A673 (cell line): ENCODE measurements around the gene FNDC3B.

Experiments used
- EZH2 ChIP-seq: fragments of 200-600 bp; sonication (generic); IDR thresholded peaks from 2 replicates; pipeline ENCODE4 v1.6.1; 2017; ENCODE audit warnings: borderline replicate concordance, low read depth, mild to moderate bottlenecking, mixed read lengths, antibody characterized with exemption, low read length; ENCODE audit not compliant: poor library complexity, severe bottlenecking
- TF ChIP-seq, protein P1 (sequence below): fragments of 300-800, 200-600 bp; sonication (generic); conservative IDR thresholded peaks from 2 replicates; pipeline ENCODE4 v1.5.1; 2017; ENCODE audit warnings: low read depth, mild to moderate bottlenecking, antibody characterized with exemption, low read length, moderate library complexity, mixed read lengths

DNA sequence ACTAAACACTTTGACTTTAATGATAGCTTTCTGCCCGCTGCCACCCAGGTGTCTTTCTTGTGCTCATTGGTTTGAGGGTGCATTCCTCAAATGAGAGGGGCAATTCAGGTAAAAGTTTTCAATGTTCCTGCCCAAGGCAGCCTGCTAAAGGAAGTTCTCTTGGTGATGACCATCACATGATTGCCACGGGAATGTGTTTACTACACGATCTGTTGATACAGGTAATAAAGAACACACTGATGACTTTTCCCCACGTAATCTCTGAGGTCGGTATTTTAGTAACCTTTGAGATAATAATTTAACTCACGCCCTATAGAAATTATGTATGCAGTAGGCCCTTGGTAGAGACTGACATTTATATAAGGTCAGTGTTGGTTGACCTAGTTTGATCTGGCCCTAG, 39.3 kb downstream of the FNDC3B start:
- TF ChIP-seq, protein P1, sequence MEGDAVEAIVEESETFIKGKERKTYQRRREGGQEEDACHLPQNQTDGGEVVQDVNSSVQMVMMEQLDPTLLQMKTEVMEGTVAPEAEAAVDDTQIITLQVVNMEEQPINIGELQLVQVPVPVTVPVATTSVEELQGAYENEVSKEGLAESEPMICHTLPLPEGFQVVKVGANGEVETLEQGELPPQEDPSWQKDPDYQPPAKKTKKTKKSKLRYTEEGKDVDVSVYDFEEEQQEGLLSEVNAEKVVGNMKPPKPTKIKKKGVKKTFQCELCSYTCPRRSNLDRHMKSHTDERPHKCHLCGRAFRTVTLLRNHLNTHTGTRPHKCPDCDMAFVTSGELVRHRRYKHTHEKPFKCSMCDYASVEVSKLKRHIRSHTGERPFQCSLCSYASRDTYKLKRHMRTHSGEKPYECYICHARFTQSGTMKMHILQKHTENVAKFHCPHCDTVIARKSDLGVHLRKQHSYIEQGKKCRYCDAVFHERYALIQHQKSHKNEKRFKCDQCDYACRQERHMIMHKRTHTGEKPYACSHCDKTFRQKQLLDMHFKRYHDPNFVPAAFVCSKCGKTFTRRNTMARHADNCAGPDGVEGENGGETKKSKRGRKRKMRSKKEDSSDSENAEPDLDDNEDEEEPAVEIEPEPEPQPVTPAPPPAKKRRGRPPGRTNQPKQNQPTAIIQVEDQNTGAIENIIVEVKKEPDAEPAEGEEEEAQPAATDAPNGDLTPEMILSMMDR = no peak
- TF ChIP-seq EZH2 = no peak
